Measurements from ENCODE around the gene IMMP2L.
A peak's percentile ranks its signal among the peaks of the same experiment; 100 is the strongest.

IMMP2L gene

DNA sequence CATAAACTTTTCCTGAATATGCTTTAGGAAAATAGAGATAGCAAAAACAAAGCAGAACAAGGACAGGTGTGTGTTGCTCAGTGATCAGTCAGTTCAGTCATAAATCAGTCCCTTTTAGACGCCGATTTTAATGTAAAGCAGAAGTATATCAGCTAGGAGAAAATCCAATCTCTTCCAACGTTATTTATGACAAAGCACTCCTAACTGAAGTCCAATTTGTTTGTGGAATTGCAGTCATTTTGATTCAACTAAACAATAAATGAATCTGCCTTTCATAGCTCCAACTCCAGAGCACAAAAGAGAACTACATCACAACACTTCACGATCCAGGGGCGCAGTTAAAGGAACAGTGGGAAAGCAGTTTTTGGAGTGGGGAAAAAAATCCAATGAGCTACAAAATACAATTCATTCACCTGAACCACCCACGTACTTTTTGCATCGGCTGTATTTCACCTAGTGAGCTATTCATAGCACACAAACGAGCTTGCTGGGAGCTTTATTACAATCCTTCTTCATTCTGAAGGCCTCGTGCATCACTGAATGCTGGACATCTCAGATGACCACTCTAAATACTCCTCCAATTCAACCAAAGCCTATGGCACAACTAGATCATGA, 320.0 kb downstream of the IMMP2L start:
- in situ Hi-C loops (cut with HindIII; ENCODE audit: low sequenced_read_pairs): no loop called here
- no peak for DNase-seq (ENCODE audit: low read depth, low spot score)
- no peak overlapping the region for H3K4me3 ChIP-seq (ENCODE audit: low read depth, low read length)
- TF ChIP-seq, protein P1, sequence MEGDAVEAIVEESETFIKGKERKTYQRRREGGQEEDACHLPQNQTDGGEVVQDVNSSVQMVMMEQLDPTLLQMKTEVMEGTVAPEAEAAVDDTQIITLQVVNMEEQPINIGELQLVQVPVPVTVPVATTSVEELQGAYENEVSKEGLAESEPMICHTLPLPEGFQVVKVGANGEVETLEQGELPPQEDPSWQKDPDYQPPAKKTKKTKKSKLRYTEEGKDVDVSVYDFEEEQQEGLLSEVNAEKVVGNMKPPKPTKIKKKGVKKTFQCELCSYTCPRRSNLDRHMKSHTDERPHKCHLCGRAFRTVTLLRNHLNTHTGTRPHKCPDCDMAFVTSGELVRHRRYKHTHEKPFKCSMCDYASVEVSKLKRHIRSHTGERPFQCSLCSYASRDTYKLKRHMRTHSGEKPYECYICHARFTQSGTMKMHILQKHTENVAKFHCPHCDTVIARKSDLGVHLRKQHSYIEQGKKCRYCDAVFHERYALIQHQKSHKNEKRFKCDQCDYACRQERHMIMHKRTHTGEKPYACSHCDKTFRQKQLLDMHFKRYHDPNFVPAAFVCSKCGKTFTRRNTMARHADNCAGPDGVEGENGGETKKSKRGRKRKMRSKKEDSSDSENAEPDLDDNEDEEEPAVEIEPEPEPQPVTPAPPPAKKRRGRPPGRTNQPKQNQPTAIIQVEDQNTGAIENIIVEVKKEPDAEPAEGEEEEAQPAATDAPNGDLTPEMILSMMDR (IDR thresholded peaks at IDR 0.05; ENCODE audit: low read depth, low read length): no peak

DNA sequence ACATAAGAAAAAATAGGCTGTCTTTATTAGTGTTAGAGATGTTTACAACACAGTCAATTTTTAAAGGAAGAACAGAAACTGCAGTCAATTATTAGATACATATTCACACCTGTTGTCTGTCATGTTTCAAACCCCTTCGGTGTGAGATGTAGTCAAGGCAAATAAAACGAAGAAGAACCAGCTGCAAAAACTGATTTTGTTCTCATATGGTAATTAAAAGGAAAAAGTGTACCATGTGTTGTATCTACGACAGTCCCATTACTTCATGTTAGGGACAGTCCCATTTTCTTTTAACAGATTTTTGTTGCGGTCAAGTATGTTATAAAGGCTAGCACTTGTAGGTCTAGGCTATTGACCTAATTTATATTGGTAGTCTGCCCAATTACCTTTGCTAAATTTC, 321.9 kb downstream of the IMMP2L start:
- in situ Hi-C loops (cut with HindIII; ENCODE audit: low sequenced_read_pairs): no loop called here
- DNase-seq (ENCODE audit: low read depth, low spot score): no peak
- TF ChIP-seq, protein P1 (IDR thresholded peaks at IDR 0.05; ENCODE audit: low read depth, low read length): no peak
- no peak overlapping the region for H3K4me3 ChIP-seq (ENCODE audit: low read depth, low read length)

DNA sequence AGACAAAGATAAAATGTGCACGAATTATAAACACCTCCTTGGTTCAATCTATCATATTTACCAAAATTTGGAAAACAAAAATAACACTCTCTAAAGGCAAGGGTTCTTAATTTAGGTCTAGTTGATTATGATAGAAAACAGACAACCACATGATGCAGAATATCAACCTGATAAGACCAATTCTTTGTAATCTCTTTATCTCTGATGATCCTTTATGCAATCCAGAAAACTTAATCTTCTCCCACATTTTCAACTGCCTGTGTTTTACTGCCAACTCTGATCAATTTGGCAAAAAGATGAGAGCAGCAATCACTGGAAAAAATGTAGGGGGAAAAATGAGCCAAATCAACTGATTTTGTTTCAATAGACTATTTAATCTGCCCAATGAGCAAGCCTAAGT, 322.9 kb downstream of the IMMP2L start:
- in situ Hi-C loops (cut with HindIII; ENCODE audit: low sequenced_read_pairs): no loop called here
- DNase-seq (ENCODE audit: low read depth, low spot score): no peak
- H3K4me3 ChIP-seq (ENCODE audit: low read depth, low read length): no peak overlapping the region
- TF ChIP-seq, protein P1 (IDR thresholded peaks at IDR 0.05; ENCODE audit: low read depth, low read length): no peak

DNA sequence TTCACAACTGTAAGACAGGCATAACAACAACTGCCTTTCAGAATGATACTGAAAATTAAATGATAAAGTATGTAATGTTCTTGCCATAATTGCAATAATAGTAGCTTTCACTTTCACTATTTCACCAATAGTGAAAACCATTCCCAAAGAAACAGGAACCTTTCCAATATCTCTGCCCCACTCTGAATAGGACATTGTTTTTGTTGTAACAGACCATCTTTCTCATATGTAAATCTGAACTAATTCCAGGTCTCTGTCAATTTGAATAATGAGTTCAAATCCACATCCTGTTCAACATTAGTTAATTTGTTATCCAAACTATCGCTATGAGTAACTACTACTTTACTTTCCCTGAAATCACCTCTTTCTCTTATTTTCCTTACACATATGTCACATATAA, 323.4 kb downstream of the IMMP2L start:
- peak; percentile 43 for DNase-seq (ENCODE audit: low read depth, low spot score)
- TF ChIP-seq, protein P1 (IDR thresholded peaks at IDR 0.05; ENCODE audit: low read depth, low read length): no peak
- H3K4me3 ChIP-seq (ENCODE audit: low read depth, low read length): no peak overlapping the region
- in situ Hi-C loops (cut with HindIII; ENCODE audit: low sequenced_read_pairs): no loop called here

DNA sequence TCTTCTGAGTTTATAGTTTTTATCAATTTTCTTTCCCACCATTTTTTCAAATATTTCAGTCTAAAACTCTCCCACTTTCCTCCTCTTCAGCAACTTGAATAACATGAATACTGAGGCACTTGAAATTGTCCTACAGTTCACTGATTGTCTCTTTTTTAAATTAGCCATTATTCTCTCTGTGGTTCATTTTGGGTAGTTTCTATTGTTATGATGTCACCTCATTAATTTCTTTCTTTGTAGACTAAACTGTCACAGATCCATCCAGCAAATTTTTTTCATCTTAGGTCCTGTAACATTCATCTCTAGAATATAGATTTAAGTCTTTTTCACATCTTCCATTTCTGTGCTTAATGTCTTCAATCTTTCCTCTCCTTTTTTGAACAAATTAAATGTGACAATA, 326.6 kb downstream of the IMMP2L start:
- in situ Hi-C loops (cut with HindIII; ENCODE audit: low sequenced_read_pairs): no loop called here
- TF ChIP-seq, protein P1 (IDR thresholded peaks at IDR 0.05; ENCODE audit: low read depth, low read length): no peak
- DNase-seq (ENCODE audit: low read depth, low spot score): no peak
- no peak overlapping the region for H3K4me3 ChIP-seq (ENCODE audit: low read depth, low read length)

DNA sequence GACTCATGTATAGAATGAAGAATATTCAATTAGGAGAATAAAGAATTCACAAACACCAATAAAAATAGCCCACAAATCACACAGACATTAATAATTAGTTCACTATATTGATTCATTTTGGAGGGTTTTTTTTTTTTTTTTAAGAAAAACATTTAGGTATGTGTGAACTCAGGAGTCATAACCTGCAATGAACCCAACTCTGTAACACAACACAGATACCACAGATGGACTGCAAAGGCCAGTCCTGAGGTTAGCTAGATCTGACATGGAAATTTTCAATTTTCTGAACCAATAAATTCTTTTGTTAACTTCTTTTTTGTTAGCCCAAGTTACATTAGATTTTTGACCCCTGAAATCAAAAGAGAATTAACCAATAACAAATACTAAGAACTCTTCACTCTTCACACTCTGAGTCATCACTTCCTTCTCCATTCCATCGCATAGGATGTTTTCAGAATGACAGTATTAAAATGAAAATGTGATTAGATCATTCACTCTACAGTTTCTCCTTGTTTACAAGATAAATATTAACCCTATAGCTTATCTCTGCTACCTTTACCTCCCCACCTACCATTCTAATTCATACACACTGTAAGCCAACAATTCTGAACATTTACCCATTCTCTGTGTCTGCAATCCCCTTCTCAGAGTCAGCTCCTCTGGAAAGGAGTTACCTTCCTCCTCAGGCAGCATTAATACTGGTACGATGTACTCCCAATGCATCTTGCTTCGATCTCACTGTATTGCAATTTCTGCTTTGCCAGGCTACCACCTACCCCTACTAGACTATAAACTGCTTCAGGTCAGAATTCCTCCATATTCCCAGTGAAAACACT, 329.8 kb downstream of the IMMP2L start:
- H3K4me3 ChIP-seq (ENCODE audit: low read depth, low read length): no peak overlapping the region
- TF ChIP-seq, protein P1 (IDR thresholded peaks at IDR 0.05; ENCODE audit: low read depth, low read length): no peak
- peak; percentile 65 for DNase-seq (ENCODE audit: low read depth, low spot score)
- in situ Hi-C loops (cut with HindIII; ENCODE audit: low sequenced_read_pairs): no loop called here
